Endothelial cell (in vitro differentiated cells): ENCODE data around the gene PXDN. TPM values are rescaled to one million over a fixed set of nuclear protein-coding genes. Genes with fewer than 3 reads are reported as not detected.

Experiments
- DNase-seq: peaks from one replicate; pipeline ENCODE4 v3.0.0; 2021; ENCODE audit warnings: low spot score
- H3K27ac Mint-ChIP-seq: one replicate; pipeline ENCODE4 v1.8.0; 2021; ENCODE audit warnings: mixed read lengths, inconsistent platforms; ENCODE audit not compliant: unreplicated experiment
- H3K27me3 Mint-ChIP-seq: one replicate; pipeline ENCODE4 v1.8.0; 2021; ENCODE audit warnings: mild to moderate bottlenecking, moderate library complexity, mixed read lengths, inconsistent platforms; ENCODE audit not compliant: unreplicated experiment
- H3K36me3 Mint-ChIP-seq: one replicate; pipeline ENCODE4 v1.8.0; 2021; ENCODE audit warnings: mild to moderate bottlenecking, low read depth, mixed read lengths, inconsistent platforms; ENCODE audit not compliant: unreplicated experiment
- H3K4me1 Mint-ChIP-seq: one replicate; pipeline ENCODE4 v1.8.0; 2021; ENCODE audit warnings: mild to moderate bottlenecking, mixed read lengths, inconsistent platforms; ENCODE audit not compliant: unreplicated experiment
- H3K4me3 Mint-ChIP-seq: one replicate; pipeline ENCODE4 v1.8.0; 2021; ENCODE audit warnings: mild to moderate bottlenecking, mixed read lengths, inconsistent platforms; ENCODE audit not compliant: unreplicated experiment
- H3K9me3 Mint-ChIP-seq: one replicate; pipeline ENCODE4 v1.8.0; 2021; ENCODE audit warnings: mixed read lengths, inconsistent platforms; ENCODE audit not compliant: unreplicated experiment
- long read RNA-seq: library from polyadenylated mRNA; unstranded; transcript quantifications from one replicate; pipeline ENCODE4 v2.0.0, GENCODE V29; 2020; ENCODE audit not compliant: unreplicated experiment
- total RNA-seq: library from RNA; stranded (reverse); fragmentation: NEBNext Ultra II Directional; extraction: Animal tissue kit (Norgen Biotek cat#: 25700); gene quantifications from one replicate; pipeline ENCODE4 v1.2.1, GENCODE V29; 2021; ENCODE audit not compliant: unreplicated experiment
- TF ChIP-seq, protein P1 (sequence below): fragments of 200-600 bp; sonication (generic); IDR thresholded peaks from one replicate; pipeline ENCODE4 v1.5.0; 2021; ENCODE audit warnings: antibody characterized with exemption; ENCODE audit not compliant: unreplicated experiment

The PXDN gene
- total RNA-seq: 521 TPM
- long read RNA-seq, full-length matches to known transcripts: 3 of 40 reads
- long read RNA-seq, partial matches to known transcripts: 11 of 40 reads
- long read RNA-seq, other reads (novel, unspliced or antisense): 26 of 40 reads

DNA sequence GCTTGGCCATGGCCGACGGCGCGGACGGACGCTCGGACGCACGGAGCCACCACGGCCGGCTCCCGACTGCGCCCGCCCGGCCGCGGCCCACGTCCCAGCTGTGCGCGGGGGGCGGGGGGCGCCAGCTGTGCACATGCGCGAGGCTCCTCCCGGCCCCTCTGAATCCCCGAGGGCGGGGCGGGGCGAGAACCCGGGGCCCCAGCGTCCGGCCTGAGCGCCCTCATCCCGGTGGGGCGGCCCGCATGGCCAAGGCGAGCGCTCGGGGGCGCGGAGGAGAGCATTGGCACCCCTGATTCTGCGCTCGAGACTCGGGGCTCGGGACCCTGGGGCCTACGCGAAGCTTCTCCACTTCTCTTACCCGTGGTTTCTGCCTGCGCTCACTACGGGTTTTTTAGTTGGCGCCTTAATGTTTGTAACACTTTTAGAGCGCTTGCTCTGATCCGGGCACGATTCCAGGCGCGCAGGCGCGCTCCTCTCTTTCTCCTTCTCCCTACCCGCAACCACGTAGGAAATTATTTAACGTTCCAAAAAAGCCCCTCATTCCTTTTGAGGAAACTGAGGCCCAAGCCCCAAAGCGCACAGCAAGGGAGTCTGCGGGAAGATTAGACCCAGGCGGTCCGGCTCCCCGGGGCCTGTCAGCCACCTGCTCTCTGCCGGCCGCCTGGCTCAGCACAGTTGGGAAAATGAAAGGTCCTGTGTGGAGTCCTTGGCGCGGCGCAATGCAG lies at the start of gene PXDN:
Gene PXDN, minus strand, starts transcription at position 70 of the 725 bp plus-strand sequence. Its CDS starts 60 bp downstream, at position 10.
- Mint-ChIP-seq H3K27ac (peak within 1 kb of the TSS; percentile 92), H3K9me3 (no peaks in the 10 kb centered on the region), H3K36me3 (peaks cover 25% of the 10 kb centered on the region), H3K27me3 (peaks cover 29% of the 10 kb centered on the region), H3K4me3 (peak within 1 kb of the TSS; percentile 97), H3K4me1 (peaks cover 33% of the 10 kb centered on the region)
- no peak for DNase-seq
- TF ChIP-seq, protein P1, sequence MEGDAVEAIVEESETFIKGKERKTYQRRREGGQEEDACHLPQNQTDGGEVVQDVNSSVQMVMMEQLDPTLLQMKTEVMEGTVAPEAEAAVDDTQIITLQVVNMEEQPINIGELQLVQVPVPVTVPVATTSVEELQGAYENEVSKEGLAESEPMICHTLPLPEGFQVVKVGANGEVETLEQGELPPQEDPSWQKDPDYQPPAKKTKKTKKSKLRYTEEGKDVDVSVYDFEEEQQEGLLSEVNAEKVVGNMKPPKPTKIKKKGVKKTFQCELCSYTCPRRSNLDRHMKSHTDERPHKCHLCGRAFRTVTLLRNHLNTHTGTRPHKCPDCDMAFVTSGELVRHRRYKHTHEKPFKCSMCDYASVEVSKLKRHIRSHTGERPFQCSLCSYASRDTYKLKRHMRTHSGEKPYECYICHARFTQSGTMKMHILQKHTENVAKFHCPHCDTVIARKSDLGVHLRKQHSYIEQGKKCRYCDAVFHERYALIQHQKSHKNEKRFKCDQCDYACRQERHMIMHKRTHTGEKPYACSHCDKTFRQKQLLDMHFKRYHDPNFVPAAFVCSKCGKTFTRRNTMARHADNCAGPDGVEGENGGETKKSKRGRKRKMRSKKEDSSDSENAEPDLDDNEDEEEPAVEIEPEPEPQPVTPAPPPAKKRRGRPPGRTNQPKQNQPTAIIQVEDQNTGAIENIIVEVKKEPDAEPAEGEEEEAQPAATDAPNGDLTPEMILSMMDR: no peak

DNA sequence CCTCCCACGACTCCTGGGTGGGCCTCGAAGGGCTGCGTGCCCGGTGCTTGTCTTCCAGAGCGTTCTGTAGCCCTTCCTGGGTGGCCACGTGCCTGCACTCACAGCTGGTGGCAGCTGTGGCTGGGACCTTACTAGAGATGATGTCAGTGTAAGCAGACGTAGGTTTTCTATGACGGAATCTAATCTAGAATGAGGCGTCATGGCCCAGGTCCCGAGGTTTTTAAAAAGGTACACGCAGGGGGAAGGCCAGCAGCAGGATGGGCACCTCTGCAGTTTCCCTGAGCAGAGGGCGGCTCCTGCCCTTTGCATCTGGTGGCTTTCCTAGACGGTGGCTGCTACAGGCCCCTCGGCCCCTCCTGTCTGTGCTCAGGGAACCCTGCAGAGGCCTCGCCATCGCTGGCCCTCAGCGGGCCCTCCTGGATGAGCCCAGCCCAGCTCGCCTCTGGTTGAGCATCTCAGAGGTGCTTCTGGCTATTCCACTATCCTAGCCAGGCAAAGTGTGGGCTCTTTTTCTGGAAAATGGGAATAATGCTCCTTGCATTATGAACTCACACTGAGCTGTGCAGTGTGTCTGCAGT lies 49.6 kb upstream of the PXDN start:
- no peak overlapping the region for H3K4me3 Mint-ChIP-seq
- no peak overlapping the region for H3K27ac Mint-ChIP-seq
- H3K9me3 Mint-ChIP-seq: no peaks in the 10 kb centered on the region
- no peak for DNase-seq
- TF ChIP-seq, protein P1: no peak
- H3K27me3 Mint-ChIP-seq: peaks cover 11% of the 10 kb centered on the region
- no peaks in the 10 kb centered on the region for H3K36me3 Mint-ChIP-seq
- peaks cover 9% of the 10 kb centered on the region for H3K4me1 Mint-ChIP-seq

DNA sequence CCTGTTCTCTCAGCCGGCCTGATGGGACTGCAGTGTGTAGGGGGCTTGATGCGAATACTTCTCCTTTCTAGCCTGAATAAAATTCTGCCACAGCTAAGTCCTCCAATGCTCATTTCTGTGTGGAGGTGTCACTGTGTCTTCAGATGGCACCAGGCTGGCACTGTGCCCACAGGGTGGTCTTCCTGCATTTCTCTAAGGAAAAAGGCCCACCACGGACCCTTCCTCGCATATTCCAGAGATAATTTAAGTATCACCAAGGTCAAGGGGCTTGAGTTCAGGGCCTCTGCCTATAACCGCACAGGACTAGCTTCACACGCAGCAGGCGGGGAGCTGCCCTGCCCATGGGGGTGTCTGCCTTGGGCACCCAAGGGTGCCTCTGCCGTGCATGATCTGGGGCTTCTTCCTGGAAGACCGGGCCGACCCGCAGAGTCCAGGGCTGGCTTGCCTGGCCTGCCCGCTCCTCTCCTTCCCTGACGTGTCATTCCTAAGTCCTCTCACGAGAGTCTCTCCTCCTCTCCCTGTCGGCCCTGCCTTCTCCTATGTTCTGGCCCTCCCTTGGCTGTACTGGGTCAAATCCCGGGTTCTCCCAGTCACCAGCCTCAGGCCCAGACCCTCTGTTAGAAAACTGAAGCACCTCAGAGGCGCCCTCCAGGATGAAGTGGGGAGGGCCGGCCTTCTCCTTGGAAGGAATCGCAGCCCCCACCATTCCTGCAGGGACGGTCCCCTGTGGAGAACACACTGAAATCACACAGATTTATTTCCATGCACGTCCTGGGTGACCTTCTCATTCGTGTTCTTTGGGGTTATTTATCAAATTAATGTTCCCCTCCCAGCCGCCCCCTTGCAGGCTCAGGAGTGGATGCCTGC lies 48.9 kb upstream of the PXDN start:
- Mint-ChIP-seq H3K36me3 (no peaks in the 10 kb centered on the region), H3K27me3 (peaks cover 11% of the 10 kb centered on the region), H3K4me3 (no peak overlapping the region), H3K27ac (no peak overlapping the region), H3K4me1 (peaks cover 2% of the 10 kb centered on the region), H3K9me3 (no peaks in the 10 kb centered on the region)
- TF ChIP-seq, protein P1: no peak
- DNase-seq: no peak

GRCh38 chr2:1791685-1792435 lies 47.5 kb upstream of the PXDN start:
- Mint-ChIP-seq H3K27ac (no peak overlapping the region), H3K9me3 (no peaks in the 10 kb centered on the region), H3K27me3 (peaks cover 11% of the 10 kb centered on the region), H3K36me3 (no peaks in the 10 kb centered on the region), H3K4me3 (no peak overlapping the region), H3K4me1 (no peaks in the 10 kb centered on the region)
- TF ChIP-seq, protein P1: no peak
- no peak for DNase-seq
